MM.1S (cell line): ENCODE measurements around the gene PIK3C3.
A peak's percentile ranks its signal among the peaks of the same experiment; 100 is the strongest.

Experiments used
- CTCF ChIP-seq: fragments of 300-600 bp; sonication (generic); IDR thresholded peaks from 2 replicates; pipeline ENCODE4 v1.5.1; 2016; ENCODE audit warnings: antibody characterized with exemption, low read length, mixed read lengths
- EZH2 ChIP-seq: fragments of 300-600 bp; sonication (generic); optimal IDR thresholded peaks from 2 replicates; pipeline ENCODE3; 2017; ENCODE audit warnings: low read depth, mild to moderate bottlenecking, antibody characterized with exemption, low read length, mixed read lengths

- TF ChIP-seq CTCF (peak; percentile 16), EZH2 (no peak)
Measured at GRCh38 chr18:42072407-42072806, 117.4 kb downstream of the PIK3C3 start.
